ENCODE results near the gene MBD3L2.
"Not testable (repeated sequence)": the region's sequence is repeated elsewhere in the genome, so short reads cannot be mapped to it uniquely, and the experiment has no call there.

Gene MBD3L2

DNA sequence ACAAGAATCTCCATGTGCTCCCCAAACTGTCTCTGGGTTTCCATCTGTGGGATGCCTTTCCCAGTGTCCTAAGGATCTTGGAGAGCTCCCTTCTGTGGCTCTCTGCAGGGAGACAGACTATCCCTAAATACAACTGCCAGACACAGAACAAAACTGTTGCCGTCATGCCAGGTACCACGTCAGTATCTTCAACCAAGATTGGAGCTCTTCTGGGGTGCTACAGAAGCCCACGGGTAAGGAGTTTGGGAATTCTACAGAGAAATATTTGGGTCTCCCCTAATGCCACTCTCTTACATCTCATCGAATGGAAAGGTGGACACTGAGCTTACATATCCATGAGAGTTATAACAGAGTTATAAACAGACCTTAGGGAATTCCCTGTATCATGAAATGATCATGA lies 14.2 kb downstream of the MBD3L2 start:
- DNase-seq: no peak

DNA sequence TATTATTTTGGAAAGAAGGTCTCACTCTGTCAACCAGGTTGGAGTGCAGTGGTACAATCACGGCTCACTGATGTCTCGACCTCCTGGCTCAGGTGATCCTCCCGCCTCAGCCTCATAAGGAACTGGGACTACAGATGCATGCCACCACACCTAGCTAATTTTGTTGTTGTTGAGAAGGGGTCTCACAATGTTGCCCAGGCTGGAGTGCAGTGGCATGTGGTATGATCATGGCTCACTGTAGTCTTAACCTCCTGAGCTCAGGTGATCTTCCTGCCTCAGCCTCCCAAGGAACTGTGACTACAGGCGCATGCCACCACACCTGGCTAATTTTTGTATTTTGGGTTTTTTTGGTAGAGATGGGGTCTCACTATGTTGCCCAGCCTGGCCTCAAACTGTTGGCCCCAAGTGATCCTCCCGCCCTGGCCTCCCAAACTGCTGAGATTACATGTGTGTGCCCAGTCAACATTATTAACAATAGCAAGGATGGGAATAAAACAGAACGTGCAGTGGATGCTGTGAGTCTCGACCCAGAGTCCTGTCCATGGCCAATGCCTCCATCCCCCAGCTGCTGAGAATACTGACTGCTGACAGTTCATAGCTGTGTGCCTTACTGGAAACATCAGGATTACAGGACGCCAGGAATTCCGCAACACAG lies 14.8 kb downstream of the MBD3L2 start:
- no peak for DNase-seq

DNA sequence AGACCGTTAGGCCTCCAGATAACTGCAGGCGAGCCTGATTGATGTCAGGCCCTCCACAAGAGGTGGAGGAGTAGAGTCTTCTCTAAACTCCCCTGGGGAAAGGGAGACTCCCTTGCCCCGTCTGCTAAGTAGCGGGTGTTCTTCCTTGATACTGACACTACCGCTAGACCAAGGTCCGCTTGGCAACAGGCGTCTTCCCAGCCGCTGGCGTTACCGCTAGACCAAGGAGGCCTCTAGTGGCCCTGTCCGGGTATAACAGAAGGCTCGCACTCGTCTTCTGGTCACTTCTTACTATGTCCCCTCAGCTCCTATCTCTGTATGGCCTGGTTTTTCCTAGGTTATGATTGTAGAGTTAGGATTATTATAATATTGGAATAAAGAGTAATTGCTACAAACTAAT lies 18.0 kb downstream of the MBD3L2 start:
- DNase-seq: not testable (repeated sequence)

DNA sequence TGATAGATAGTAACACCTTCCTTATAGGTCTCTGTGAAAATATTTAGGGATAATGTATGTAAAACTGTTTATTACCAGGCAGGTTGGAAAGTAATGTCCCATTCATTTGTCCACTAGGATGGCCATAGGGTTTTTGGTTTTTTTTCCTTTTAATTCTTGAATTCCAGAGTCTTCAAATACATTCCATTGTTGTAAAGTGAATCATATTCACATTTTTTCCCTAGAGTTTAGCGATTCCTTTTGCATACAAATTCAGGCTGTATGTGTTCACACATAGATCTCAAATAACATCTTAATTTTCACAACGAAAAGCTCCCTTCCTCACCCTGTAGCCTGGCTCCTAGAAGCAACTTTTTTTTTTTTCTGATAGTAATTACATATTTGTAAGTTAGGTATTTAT lies 18.6 kb downstream of the MBD3L2 start:
- DNase-seq: no peak

DNA sequence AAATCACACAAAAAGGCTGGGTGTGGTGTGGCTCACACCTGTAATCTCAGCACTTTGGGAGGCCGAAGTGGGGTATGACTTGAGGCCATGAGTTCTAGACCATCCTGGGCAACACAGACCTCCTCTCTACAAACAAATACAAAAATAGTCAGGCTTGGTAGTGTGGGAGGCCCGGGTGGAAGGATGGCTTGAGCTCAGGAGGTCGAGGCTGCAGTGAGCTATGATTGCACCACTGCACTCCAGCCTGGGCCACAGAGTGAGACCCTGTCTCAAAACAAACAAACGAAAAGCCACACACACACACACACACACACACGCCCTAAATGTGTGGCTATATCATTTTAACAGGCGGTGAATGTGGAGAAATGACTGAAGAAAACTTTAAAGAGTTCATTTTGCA lies 19.5 kb downstream of the MBD3L2 start:
- no peak for DNase-seq

DNA sequence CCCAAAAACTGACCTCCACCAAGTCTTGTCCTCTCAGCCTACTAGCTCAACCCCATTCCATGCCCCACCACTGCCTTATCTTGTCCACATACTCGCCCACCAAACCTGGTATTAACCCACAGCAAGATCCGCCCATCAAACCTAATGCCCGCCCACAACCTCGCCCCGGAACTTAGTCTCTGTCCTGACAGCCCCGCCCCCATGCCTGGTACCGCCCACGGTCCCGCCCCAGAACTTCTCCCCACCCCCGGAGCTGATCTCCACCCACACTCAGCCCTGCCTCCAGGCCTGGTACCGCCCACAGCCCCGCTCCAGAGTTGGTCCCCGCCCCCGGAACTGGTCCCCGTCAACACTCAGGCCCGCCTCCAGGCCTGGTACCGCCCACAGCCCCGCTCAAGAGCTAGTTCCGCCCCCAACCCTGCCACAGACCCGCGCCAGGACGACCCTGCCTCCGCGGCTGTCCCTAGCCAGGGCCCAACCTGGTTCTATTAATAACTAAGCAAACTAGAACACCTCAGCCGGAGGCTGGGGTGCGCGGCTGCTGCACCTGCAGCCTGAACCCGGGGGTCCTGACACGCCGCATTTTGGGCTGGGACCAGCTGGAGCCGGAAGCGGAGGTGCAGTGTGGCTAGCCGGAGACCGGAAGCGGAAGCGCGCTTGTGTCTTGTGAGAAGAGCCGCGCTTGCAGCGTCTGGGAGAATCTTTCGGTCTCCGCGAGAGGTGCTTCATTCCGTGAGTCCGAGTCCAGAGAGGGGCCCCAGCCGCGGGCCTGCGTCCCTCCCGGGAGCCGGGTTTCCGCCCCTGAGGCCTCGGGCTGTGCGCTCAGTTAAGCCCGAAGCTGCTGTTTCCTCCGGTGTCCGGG lies 20.2 kb downstream of the MBD3L2 start, which contains the start of gene ZNF557:
Gene ZNF557 (plus strand): TSS at position 662 of the 862 bp plus-strand sequence. CDS start 5,372 bp downstream, outside the sequence.
- DNase-seq: peak; percentile 99

DNA sequence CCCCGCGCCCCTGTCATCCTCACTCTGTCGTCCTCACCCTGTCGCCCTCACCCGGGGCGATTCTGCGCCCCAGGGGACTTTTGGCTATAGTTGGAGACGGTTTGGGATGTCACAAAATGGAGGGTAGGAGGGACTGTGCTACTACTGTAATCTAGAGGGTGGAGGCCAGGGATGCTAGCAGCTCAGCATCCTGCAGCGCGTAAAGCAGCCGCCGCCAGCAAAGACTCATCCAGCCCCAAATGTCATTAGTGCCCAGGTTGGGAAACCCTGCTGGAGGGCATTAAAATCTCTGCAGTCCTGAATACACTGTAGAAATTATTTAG lies 20.7 kb downstream of the MBD3L2 start:
- no peak for DNase-seq

DNA sequence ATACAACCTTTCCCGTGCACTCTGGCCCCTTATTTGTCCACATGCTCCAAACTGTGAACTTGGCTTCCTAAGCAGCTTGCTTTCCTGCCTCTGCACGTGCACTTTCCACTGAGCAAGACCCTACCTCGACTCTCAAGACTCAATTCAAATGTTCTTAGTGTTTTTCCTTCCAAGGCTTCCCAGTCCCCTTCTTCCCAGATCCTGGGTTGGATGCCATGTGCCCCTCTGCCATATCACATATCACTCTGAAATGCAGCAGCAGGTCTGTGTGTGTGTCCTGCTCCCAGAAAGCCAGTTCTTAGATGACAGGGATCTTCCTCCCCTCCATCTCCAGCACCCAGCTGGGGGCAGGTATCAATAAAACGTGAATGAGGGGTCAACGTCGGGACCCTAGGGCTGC lies 23.4 kb downstream of the MBD3L2 start:
- DNase-seq: no peak

DNA sequence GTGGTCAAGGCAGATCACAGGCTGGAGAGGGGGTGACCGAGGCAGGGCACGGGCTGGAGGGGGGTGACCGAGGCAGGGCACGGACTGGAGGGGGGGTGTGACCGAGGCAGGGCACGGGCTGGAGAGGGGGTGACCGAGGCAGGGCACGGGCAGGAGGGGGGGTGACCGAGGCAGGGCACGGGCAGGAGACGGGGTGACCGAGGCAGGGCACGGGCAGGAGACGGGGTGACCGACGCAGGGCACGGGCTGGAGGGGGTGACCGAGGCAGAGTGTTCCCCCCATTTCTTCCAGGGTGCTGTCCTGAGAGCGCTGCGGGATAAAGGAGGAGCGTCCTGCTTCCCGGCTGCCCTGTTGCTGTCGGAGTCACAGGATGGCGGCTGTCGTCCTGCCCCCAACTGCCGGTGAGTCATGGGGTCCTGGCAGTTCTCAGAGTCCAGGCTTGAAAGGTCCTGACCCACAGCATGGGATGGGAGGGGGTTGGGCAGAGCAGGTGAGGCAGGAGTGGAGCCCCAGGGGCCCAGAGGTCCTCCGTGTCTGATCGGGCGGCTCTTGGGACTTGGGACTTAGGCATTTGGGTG lies 25.7 kb downstream of the MBD3L2 start:
- no peak for DNase-seq

DNA sequence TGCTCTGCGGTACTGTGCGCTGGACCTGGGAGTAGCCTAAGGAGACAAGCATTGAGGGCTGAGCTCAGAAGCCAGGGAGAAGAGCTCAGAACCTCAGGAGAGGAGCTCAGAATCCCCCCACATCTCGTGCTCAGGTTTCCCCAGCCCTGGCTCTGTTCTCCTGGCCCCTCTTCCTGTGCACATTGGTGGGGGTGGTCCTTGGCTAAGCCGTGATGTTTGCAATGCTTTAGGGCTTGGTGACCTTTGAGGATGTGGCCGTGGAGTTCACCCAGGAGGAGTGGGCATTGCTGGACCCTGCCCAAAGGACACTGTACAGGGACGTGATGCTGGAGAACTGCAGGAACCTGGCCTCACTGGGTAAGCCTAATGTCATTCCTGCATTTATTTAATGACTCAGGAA lies 27.0 kb downstream of the MBD3L2 start:
- no peak for DNase-seq

DNA sequence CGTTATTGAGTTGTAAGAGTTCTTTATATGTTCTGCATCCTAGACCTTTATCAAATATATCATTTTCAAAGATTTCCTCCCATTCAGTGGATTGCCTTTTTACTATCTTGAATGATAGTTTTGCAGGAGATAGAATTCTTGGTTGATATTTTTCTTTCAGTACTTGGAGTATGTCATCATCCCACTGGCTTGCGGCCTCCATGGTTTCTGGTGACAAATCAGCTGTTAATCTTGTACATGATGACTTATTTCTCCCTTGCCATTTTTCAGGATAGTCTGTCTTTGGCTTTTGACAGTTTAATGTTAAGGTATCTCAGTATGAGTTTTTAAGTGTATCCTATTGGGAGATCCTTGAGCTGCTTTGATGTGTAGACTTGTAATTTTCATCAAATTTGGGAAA lies 28.9 kb downstream of the MBD3L2 start:
- no peak for DNase-seq

DNA sequence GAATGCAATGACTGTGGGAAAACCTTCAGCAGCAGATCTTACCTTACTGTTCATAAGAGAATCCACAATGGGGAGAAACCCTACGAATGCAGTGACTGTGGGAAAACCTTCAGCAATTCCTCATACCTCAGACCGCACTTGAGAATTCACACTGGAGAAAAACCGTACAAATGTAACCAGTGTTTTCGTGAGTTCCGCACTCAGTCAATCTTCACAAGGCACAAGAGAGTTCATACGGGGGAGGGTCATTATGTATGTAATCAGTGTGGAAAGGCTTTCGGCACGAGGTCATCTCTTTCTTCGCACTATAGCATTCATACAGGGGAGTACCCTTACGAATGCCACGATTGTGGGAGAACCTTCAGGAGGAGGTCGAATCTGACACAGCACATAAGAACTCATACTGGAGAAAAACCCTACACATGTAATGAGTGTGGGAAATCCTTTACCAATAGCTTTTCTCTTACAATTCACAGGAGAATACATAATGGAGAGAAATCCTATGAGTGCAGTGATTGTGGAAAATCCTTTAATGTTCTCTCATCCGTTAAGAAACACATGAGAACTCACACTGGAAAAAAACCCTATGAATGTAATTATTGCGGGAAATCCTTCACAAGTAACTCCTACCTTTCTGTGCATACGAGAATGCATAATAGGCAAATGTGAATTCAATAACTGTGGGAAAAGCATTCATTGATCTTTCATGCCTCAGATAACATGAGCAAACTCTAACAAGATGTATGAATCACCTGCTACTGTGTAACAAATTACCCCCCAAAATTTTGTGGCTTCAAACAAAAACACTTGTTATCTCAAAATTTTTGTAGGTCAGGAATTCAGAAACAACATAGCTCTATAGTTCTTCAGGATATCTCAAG lies 34.2 kb downstream of the MBD3L2 start:
- no peak for DNase-seq

DNA sequence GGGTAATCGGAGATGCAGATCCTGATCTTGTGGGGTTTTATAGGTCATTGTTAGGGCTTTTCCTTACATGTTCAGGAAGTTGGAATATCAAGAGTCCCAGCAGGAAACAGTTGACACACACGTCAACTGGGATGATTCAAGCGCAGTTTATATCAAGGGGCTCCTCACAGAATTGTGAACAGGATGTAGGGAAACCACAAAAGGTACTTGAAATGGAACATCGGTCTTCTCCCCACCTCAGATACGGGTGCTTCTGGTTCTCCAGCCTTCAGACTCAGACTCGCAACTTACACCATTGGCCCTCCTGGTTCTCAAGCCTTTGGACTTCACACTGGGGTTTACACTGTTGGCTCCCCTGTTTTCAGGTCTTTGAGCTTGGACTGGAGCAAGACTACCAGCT lies 39.9 kb downstream of the MBD3L2 start:
- DNase-seq: no peak

DNA sequence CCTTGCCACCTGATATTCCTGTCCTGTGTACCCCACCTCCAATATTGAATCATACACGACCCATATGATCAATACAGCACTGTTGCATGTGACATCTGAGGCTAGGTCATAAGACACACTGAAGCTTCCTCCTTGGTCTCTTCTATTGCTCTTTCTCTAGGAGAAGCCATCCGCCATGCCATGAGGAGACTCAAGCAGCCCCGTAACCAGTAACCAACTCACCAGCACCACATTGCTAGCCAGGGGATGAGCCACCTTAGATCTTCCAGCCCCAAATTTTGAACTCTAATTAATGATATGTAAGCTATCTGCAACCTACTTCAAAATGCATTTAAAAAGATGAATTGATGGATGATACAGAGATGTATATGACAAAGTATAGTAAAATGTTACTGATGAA lies 49.0 kb downstream of the MBD3L2 start:
- no peak for DNase-seq

DNA sequence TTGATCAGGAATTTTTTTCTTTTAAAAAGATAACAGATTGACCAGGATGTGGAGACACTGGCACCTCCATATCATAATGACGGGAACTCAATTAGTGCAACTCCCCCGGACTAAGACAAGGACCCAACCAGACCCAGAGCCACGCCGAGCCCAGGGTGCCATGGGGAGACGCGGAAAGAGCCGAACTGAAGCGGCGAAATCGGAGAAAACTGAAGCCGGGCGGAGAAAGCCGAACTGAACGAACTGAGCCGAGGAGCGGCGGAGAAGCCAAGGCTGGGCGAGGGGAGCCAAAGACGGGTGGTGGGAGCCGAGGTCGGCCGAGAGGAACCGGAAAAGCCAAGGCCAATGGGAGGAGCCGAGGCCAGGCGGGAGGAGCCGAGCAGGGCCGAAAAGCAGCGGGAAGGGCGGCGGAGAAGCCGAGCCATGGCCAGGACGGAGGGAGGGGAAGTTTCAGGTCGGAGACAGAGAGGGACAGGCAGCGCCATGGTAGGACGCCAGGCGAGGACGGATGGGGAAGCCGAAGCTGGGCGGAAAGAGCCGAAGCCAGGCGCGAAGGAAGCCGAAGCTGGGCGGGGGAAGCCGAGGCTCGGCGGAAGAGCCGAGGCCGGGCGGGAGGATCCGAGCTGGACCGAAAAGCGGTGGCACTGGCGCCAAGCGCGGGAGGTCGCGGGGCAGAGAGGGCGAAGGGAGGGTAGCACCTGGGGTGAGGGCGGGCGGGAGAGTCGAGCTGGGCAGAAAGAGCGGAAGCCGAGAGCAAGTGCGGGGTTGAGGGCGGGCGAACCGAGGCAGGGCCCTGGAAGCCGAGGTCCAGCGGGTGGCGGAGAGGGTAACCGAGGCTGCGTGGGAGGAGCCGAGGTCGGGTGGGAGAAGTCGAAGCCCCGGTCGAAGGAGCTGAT lies 49.8 kb downstream of the MBD3L2 start:
- DNase-seq: peak; percentile 79

DNA sequence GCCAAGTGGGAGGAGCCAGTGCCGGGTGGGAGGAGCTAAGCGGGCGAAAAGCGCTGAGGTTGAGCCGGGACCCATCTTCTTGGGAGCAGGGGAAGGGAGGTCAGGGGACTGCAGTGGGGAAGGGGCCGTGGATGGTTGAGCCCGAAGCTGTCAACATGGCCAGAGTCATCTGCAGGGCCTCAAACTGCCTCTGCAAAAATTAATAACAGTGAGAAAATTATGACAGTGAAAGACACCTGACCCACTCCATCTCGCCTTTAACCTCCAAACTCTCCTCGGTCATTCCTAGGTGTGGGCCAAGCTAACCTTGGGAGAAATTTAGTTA lies 50.4 kb downstream of the MBD3L2 start:
- DNase-seq: peak; percentile 59

Data from activated T-cell treated with anti-CD3 and anti-CD28 coated beads for 4 hours (primary cell).